HG02943 (cell line): ENCODE data around the gene TEX48.

ENCODE experiments used
- ATAC-seq: cut with Tn5 transposase; IDR thresholded peaks from one replicate; pipeline ENCODE4 v1.9.1; 2021; ENCODE audit warnings: mild to moderate bottlenecking, low read depth, moderate library complexity; ENCODE audit not compliant: unreplicated experiment

The TEX48 gene

GRCh38 chr9:114627553-114627952 lies 54.4 kb downstream of the TEX48 start:
- ATAC-seq = no peak

- ATAC-seq = no peak
These were observed 55.5 kb downstream of the TEX48 start for GRCh38 chr9:114626415-114627020.

- no peak for ATAC-seq
These were observed 57.3 kb downstream of the TEX48 start for GRCh38 chr9:114624677-114625076.

- ATAC-seq = no peak
These were observed 59.9 kb downstream of the TEX48 start for GRCh38 chr9:114621975-114622609.

- no peak for ATAC-seq
These were observed 60.4 kb downstream of the TEX48 start for GRCh38 chr9:114621561-114621960.

GRCh38 chr9:114619191-114619761 lies 62.7 kb downstream of the TEX48 start:
- no peak for ATAC-seq

- peak; percentile 63 for ATAC-seq
These were observed 65.1 kb downstream of the TEX48 start for GRCh38 chr9:114616684-114617520.
